Ascending aorta (tissue), 2 donors: ENCODE results near the gene TTC16. TPM values are rescaled to one million over a fixed set of nuclear protein-coding genes. Genes with fewer than 3 reads are reported as not detected.

Experiments used
- DNase-seq, 2 donors: peaks; one replicate each; pipeline ENCODE4 v3.0.0-alpha.2; 2019; ENCODE audit warnings: low spot score in 2 of 2
- H3K27ac ChIP-seq, 2 donors: fragments of 200-600 bp; sonication (generic); one replicate each; pipeline ENCODE4 v1.5.1; 2016 to 2017; ENCODE audit warnings: mild to moderate bottlenecking in 1 of 2
- H3K27me3 ChIP-seq: fragments of 200-600 bp; sonication (generic); one replicate; pipeline ENCODE4 v1.5.1; 2017
- H3K36me3 ChIP-seq, 2 donors: fragments of 200-600 bp; sonication (generic); one replicate each; pipeline ENCODE4 v1.5.1; 2016
- H3K4me1 ChIP-seq, 2 donors: fragments of 200-600 bp; sonication (generic); one replicate each; pipeline ENCODE4 v1.5.1; 2016 to 2017; ENCODE audit warnings: mild to moderate bottlenecking in 1 of 2
- H3K4me3 ChIP-seq, 2 donors: fragments of 200-600 bp; sonication (generic); one replicate each; pipeline ENCODE4 v1.5.1; 2016 to 2017; ENCODE audit warnings: mild to moderate bottlenecking in 1 of 2
- H3K9me3 ChIP-seq, 2 donors: fragments of 200-600 bp; sonication (generic); one replicate each; pipeline ENCODE4 v1.5.1; 2016
- intact Hi-C: fragments of 100-400 bp; cut with DNase I; formaldehyde crosslinking; loops from one replicate; pipeline ENCODE4 v1.15.1; 2023
- total RNA-seq: library from RNA; depleted of rRNA; stranded (reverse); fragments of >200 nt; gene quantifications from one replicate; pipeline ENCODE4 v1.1.0, GENCODE V29; 2016
- TF ChIP-seq, protein P1 (sequence below), 3 experiments: fragments of 200-600 bp in 2 of 3; fragments of 450-650 bp in 1 of 3; sonication (generic) in 2 of 3; IDR thresholded peaks; one replicate each; pipeline ENCODE4 v1.5.1; 2016 to 2019; ENCODE audit warnings: antibody characterized with exemption in 3 of 3, mild to moderate bottlenecking in 1 of 3, moderate library complexity in 1 of 3

The TTC16 gene
- total RNA-seq, 1 donor from 2014 or later, result not detected

DNA sequence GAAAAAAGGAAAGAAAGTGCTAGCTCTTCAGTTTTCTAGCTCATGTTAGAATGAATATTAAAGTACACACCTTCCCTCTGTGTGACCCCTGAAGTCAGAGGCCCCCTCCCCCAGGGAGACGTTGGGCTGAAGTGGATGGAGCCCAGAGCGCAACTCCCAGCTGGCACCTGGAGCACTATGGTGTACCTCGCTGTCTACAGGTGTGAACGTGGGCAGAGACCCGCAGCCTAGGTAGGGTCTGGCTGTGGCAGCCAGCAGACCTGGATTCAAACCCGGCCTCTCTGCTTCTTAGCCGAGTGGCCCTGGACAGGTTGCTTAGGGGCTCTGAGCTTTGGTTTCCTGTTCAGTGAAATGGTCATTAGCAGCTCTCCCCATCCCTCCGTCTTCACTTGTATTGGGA lies 12.9 kb downstream of the TTC16 start:
- DNase-seq, result no peak
- Histone ChIP-seq H3K27me3 (no peaks in the 10 kb centered on the region), H3K9me3 (no peaks in the 10 kb centered on the region), H3K27ac (no peak overlapping the region), H3K4me3 (no peak overlapping the region), H3K36me3 (peaks cover 0 to 19% of the 10 kb centered on the region in 2 donors), H3K4me1 (peaks cover 2 to 9% of the 10 kb centered on the region in 2 donors)
- TF ChIP-seq, protein P1, sequence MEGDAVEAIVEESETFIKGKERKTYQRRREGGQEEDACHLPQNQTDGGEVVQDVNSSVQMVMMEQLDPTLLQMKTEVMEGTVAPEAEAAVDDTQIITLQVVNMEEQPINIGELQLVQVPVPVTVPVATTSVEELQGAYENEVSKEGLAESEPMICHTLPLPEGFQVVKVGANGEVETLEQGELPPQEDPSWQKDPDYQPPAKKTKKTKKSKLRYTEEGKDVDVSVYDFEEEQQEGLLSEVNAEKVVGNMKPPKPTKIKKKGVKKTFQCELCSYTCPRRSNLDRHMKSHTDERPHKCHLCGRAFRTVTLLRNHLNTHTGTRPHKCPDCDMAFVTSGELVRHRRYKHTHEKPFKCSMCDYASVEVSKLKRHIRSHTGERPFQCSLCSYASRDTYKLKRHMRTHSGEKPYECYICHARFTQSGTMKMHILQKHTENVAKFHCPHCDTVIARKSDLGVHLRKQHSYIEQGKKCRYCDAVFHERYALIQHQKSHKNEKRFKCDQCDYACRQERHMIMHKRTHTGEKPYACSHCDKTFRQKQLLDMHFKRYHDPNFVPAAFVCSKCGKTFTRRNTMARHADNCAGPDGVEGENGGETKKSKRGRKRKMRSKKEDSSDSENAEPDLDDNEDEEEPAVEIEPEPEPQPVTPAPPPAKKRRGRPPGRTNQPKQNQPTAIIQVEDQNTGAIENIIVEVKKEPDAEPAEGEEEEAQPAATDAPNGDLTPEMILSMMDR (IDR thresholded peaks at IDR 0.05), result no peak
- intact Hi-C loops, result no loop called here

DNA sequence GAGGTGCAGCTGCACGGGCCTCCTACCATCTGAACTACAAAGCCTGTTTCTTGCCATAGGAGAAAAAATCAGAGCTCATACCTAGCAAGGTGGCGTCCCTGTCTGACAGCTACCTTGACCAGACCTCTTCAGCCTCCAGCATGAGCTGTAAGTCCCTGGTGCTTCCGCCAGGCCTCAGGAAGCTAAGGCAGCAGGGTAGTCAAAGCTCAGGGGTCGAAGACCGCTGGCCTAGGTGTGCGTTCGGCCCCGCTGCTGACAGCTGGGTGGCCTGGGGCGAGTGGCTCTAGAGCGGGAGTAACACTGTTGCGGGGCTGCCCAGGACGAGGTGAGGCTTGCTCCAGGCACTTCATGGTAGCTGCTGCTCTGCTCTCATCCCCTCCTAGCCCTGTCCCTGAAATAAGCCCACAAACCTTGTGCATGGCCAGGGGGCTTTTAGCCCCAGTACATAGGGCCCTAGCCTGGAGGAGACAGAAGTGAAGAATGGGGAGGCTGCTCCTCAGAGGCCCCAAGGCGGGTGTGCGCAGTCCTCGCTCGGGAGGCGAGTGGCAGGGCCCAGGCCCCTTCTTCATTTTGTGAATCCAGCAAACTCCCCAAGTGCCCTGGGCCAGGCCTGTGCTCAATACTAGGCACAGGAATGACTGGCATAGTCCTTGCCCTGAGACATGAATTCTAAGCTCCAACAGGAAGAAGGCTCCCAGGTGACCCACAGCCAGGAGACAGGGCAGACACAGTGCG lies 13.8 kb downstream of the TTC16 start:
- DNase-seq, result no peak
- TF ChIP-seq, protein P1 (IDR thresholded peaks at IDR 0.05), result no peak
- Histone ChIP-seq H3K4me1 (peaks cover 7% of the 10 kb centered on the region in 2 donors), H3K27me3 (no peaks in the 10 kb centered on the region), H3K27ac (no peak overlapping the region), H3K36me3 (peaks cover 0 to 19% of the 10 kb centered on the region in 2 donors), H3K9me3 (no peaks in the 10 kb centered on the region), H3K4me3 (no peak overlapping the region)
- intact Hi-C loops, result no loop called here

DNA sequence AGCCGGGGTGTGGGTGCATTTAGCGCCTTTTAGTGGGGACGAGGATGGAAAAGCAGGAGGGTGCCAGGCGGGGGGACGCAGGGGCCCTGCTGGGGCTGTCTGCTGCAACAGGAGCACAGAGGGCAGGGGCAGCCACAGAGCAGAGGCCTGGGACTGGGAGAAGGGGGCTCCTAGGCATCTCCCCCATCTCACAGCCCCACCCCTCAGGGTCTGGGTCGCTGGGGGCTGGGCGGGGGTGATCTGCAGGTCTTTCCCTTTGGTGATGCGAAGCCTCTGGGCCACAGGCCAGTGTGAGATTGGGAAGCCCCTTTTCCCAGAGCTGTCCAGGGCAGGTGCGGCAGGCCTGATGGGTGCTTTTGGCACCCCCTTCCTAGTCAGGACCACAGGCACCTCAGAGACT lies 14.4 kb downstream of the TTC16 start:
- Histone ChIP-seq H3K4me1 (peaks cover 6 to 7% of the 10 kb centered on the region in 2 donors), H3K4me3 (no peak overlapping the region), H3K27ac (no peak overlapping the region), H3K36me3 (peaks cover 0 to 19% of the 10 kb centered on the region in 2 donors), H3K27me3 (no peaks in the 10 kb centered on the region), H3K9me3 (no peaks in the 10 kb centered on the region)
- no peak for DNase-seq
- TF ChIP-seq, protein P1 (IDR thresholded peaks at IDR 0.05), result no peak
- intact Hi-C loops, result no loop called here

GRCh38 chr9:127730799-127731410 lies 15.0 kb downstream of the TTC16 start:
- Histone ChIP-seq H3K9me3 (no peaks in the 10 kb centered on the region), H3K4me3 (no peak overlapping the region), H3K27me3 (no peaks in the 10 kb centered on the region), H3K36me3 (peaks cover 0 to 19% of the 10 kb centered on the region in 2 donors), H3K27ac (no peak overlapping the region), H3K4me1 (peaks cover 6 to 7% of the 10 kb centered on the region in 2 donors)
- DNase-seq, result no peak
- TF ChIP-seq, protein P1 (IDR thresholded peaks at IDR 0.05), result no peak
- intact Hi-C loops, result no loop called here

DNA sequence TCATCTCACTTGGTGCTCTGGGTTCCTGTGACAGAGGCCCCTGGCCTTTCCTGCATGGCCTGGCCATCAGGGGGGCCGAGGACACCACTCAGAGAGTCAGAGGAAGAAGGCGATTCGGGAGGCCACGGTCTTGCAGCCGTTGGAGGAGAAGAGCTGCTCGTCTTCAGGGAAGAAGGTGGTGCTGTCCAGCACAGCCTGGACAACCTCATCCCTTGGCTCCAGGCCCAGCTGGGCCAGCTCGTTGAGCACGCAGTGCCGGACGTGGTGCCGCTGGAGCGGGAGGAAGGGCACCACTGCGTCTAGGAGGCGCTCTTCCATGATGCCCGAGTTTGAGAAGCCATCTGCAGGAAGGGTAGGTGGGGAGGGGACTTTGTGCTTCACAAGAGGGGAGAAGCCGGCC lies 16.1 kb downstream of the TTC16 start:
- Histone ChIP-seq H3K27ac (no peak overlapping the region), H3K4me1 (peaks cover 6 to 7% of the 10 kb centered on the region in 2 donors), H3K9me3 (no peaks in the 10 kb centered on the region), H3K4me3 (no peak overlapping the region), H3K27me3 (no peaks in the 10 kb centered on the region), H3K36me3 (peaks cover 0 to 19% of the 10 kb centered on the region in 2 donors)
- intact Hi-C loops, result no loop called here
- no peak for DNase-seq
- TF ChIP-seq, protein P1 (IDR thresholded peaks at IDR 0.05), result no peak
